ENCODE data around the gene SPSB1.

GRCh38 chr1:9371951-9372350 is 79.3 kb downstream of the SPSB1 start:
- TF ChIP-seq CTCF (IDR thresholded peaks at IDR 0.05) (no peak), EP300 (IDR thresholded peaks at IDR 0.05) (no peak), POLR2A (IDR thresholded peaks at IDR 0.05) (no peak)
